ENCODE results near the gene CENPB. TPM values are rescaled to one million over a fixed set of nuclear protein-coding genes. Genes with fewer than 3 reads are reported as not detected.
A peak's percentile ranks its signal among the peaks of the same experiment; 100 is the strongest.
"Not testable (repeated sequence)": the region's sequence is repeated elsewhere in the genome, so short reads cannot be mapped to it uniquely, and the experiment has no call there.

The CENPB gene, protein sequence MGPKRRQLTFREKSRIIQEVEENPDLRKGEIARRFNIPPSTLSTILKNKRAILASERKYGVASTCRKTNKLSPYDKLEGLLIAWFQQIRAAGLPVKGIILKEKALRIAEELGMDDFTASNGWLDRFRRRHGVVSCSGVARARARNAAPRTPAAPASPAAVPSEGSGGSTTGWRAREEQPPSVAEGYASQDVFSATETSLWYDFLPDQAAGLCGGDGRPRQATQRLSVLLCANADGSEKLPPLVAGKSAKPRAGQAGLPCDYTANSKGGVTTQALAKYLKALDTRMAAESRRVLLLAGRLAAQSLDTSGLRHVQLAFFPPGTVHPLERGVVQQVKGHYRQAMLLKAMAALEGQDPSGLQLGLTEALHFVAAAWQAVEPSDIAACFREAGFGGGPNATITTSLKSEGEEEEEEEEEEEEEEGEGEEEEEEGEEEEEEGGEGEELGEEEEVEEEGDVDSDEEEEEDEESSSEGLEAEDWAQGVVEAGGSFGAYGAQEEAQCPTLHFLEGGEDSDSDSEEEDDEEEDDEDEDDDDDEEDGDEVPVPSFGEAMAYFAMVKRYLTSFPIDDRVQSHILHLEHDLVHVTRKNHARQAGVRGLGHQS
- total RNA-seq (2014; rRNA removed; shearing (Covaris generic)): 134 and 153 TPM in 2 replicates
- polyA plus RNA-seq (2016; fragmentation: Nextera tagmentation; extraction: Ambion mirVana): 4.5 and 4.6 TPM in 2 replicates

DNA sequence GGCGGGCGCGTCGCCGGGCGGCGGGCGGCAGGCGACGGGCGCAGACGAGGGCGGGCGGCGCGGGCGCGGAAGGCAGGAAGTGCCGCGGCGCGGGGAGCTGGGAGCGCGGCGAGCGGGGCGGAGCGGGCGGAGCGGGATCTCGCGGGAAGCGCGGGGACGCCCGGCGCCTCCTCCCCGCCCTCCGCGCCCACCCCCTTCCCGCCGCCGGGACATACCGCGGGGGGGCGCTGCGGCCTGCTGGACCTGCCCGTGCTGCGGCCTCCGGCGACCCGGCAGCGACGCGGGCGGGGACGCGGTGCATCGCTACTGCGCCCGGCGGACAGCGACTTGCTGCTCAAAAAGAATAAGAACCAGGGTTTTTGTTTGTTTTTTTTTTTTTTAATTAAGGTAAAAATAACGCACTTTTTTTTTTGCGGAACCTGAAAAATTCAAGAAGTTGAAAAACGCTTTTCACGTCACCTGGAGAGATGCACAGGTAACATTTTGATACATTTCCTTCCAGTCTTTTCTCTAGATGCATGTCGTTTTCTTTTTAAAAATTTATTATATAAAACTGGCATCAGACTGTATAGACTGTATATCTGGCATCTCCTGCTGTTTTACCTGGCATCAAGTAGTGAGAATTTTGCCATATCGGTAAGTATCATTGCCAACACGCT lies at the start of gene CENPB:
TSS of gene CENPB (minus strand) at position 76 of the 659 bp plus-strand sequence. CDS start 257 bp downstream, outside the sequence.
- Histone ChIP-seq H3K36me3 (ENCODE audit: low read depth) (no peaks in the 10 kb centered on the region; the same call in 1 of the 2 replicates), H3K4me3 (peak within 1 kb of the TSS; percentile 83), H3F3A (ENCODE audit: insufficient read depth) (peaks cover 14% of the 10 kb centered on the region), H3K27me3 (replicated peaks; ENCODE audit: insufficient read depth) (no peaks in the 10 kb centered on the region), H3K27ac (peak within 1 kb of the TSS; percentile 54), H3K9ac (peak within 1 kb of the TSS; percentile 75), H3K4me2 (ENCODE audit: unreplicated experiment) (peak within 1 kb of the TSS; percentile 84), H2AFZ (peak within 1 kb of the TSS; percentile 44), H3K79me2 (ENCODE audit: insufficient read depth) (peaks cover 38% of the 10 kb centered on the region), H3K9me2 (ENCODE audit: insufficient read depth) (no peaks in the 10 kb centered on the region), H4K20me1 (ENCODE audit: insufficient read depth) (no peaks in the 10 kb centered on the region; the same call in 1 of the 2 replicates), H3K4me1 (ENCODE audit: insufficient read depth) (peaks cover 18% of the 10 kb centered on the region), H3K9me3 (ENCODE audit: low read depth) (no peaks in the 10 kb centered on the region)
- in situ Hi-C loops (cut with MboI): no loop called here
- WGBS, 2 experiments (ENCODE audit: low coverage in 1 of 2, low lambda C conversion rate in 2 of 2, missing lambda C conversion rate in 2 of 2): 4 to 10% methylated on average over 22 to 52 of the region's 70 CpGs
- DNase-seq: peak; percentile 95
- no peak for TF ChIP-seq EZH2phosphoT487 (IDR thresholded peaks at IDR 0.05; ENCODE audit: insufficient read depth, low read depth)
- no peak for TF ChIP-seq EZH2 (IDR thresholded peaks at IDR 0.05; ENCODE audit: insufficient read depth, poor library complexity, severe bottlenecking)

DNA sequence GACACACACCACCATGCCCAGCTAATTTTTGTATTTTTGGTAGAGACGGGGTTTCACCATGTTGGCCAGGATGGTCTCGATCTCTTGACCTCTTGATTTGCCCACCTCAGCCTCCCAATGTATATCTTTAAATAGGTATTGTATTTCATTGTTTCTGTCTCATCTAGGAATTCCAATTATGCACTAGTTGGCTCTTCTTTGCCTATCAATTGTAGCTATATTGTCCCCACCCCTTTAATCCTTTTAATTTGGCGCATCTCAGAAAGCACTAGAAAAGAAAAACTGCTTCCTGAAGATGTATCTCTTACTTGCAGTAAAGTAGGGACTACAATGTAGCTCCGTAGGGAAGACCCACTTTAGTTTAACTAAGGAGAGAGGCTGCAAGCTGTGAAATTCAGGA lies 49.6 kb upstream of the CENPB start:
- Histone ChIP-seq H3K4me3 (no peak overlapping the region), H3K9me2 (ENCODE audit: insufficient read depth) (no peaks in the 10 kb centered on the region), H4K20me1 (ENCODE audit: insufficient read depth) (no peaks in the 10 kb centered on the region), H3K9ac (no peak overlapping the region), H3K4me2 (ENCODE audit: unreplicated experiment) (no peak overlapping the region), H3F3A (ENCODE audit: insufficient read depth) (no peaks in the 10 kb centered on the region), H2AFZ (no peak overlapping the region), H3K36me3 (ENCODE audit: low read depth) (no peaks in the 10 kb centered on the region), H3K9me3 (ENCODE audit: low read depth) (no peaks in the 10 kb centered on the region), H3K27me3 (replicated peaks; ENCODE audit: insufficient read depth) (no peaks in the 10 kb centered on the region), H3K79me2 (ENCODE audit: insufficient read depth) (no peaks in the 10 kb centered on the region), H3K27ac (no peak overlapping the region), H3K4me1 (ENCODE audit: insufficient read depth) (no peaks in the 10 kb centered on the region)
- TF ChIP-seq EZH2 (IDR thresholded peaks at IDR 0.05; ENCODE audit: insufficient read depth, poor library complexity, severe bottlenecking) (no peak), EZH2phosphoT487 (IDR thresholded peaks at IDR 0.05; ENCODE audit: insufficient read depth, low read depth) (no peak)
- 90 to 93% methylated on average over 4 of the region's 4 CpGs for WGBS, 2 experiments (ENCODE audit: low coverage in 1 of 2, low lambda C conversion rate in 2 of 2, missing lambda C conversion rate in 2 of 2)
- in situ Hi-C loops (cut with MboI): no loop called here
- no peak for DNase-seq

DNA sequence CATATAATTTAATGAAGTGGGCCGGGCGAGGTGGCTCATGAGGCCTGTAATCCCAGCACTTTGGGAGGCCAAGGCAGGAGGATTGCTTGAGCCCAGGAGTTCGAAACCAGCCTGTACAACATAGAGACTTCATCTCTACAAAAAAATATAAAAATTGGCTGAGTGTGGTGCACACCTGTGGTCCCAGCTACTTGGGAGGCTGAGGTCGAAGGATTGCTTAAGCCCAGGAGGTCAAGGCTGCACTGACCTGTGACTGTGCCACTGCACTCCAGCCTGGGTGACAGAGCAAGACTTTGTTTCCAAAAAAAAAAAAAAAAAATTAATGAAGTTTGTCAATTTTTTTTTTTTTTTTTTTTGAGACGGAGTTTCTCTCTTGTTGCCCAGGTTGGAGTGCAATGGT lies 43.4 kb upstream of the CENPB start:
- H3F3A ChIP-seq (ENCODE audit: insufficient read depth); H3K27me3 ChIP-seq (replicated peaks; ENCODE audit: insufficient read depth); in situ Hi-C loops (cut with MboI): not testable (repeated sequence)

DNA sequence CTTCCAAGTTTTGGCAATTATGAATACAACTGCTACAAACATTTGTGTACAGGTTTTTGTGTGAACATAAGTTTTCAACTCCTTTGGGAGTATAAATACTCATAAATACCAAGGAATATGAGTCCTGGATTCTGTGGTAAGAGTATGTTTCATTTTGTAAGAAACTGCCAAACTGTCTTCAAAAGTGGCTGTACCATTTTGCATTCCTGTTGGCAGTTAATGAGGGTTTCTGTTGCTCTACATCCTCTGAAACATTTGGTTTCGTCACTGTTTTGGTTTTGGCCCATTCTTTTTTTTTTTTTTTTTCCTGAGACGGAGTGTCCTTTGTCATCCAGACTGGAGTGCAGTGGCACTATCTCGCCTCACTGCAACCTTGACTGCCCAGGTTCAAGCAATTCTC lies 42.3 kb upstream of the CENPB start:
- DNase-seq: no peak
- WGBS, 2 experiments (ENCODE audit: low coverage in 1 of 2, low lambda C conversion rate in 2 of 2, missing lambda C conversion rate in 2 of 2): 95 to 96% methylated on average over 3 of the region's 3 CpGs
- H3F3A ChIP-seq (ENCODE audit: insufficient read depth): peaks cover 4% of the 10 kb centered on the region; the same call in 1 of the 2 replicates
- no peak overlapping the region for H3K27ac ChIP-seq
- no peak for TF ChIP-seq EZH2phosphoT487 (IDR thresholded peaks at IDR 0.05; ENCODE audit: insufficient read depth, low read depth)
- no peaks in the 10 kb centered on the region for H3K27me3 ChIP-seq (replicated peaks; ENCODE audit: insufficient read depth)
- no peaks in the 10 kb centered on the region for H3K9me3 ChIP-seq (ENCODE audit: low read depth)
- no peak overlapping the region for H3K9ac ChIP-seq
- H3K4me2 ChIP-seq (ENCODE audit: unreplicated experiment): no peak overlapping the region
- in situ Hi-C loops (cut with MboI): no loop called here
- no peaks in the 10 kb centered on the region for H4K20me1 ChIP-seq (ENCODE audit: insufficient read depth)
- H3K36me3 ChIP-seq (ENCODE audit: low read depth): no peaks in the 10 kb centered on the region
- no peak overlapping the region for H3K4me3 ChIP-seq
- no peaks in the 10 kb centered on the region for H3K79me2 ChIP-seq (ENCODE audit: insufficient read depth)
- no peak overlapping the region for H2AFZ ChIP-seq
- H3K9me2 ChIP-seq (ENCODE audit: insufficient read depth): no peaks in the 10 kb centered on the region
- H3K4me1 ChIP-seq (ENCODE audit: insufficient read depth): no peaks in the 10 kb centered on the region

More for the DNA sequence above, 43.4 kb upstream of the CENPB start:
- not testable (repeated sequence) for H3K79me2 ChIP-seq (ENCODE audit: insufficient read depth); H3K9me3 ChIP-seq (ENCODE audit: low read depth); H4K20me1 ChIP-seq (ENCODE audit: insufficient read depth); H3K4me1 ChIP-seq (ENCODE audit: insufficient read depth); H2AFZ ChIP-seq; H3K9ac ChIP-seq; H3K36me3 ChIP-seq (ENCODE audit: low read depth); H3K9me2 ChIP-seq (ENCODE audit: insufficient read depth); DNase-seq; H3K4me2 ChIP-seq (ENCODE audit: unreplicated experiment); H3K4me3 ChIP-seq; H3K27ac ChIP-seq
- 95 to 97% methylated on average over 5 of the region's 5 CpGs for WGBS, 2 experiments (ENCODE audit: low coverage in 1 of 2, low lambda C conversion rate in 2 of 2, missing lambda C conversion rate in 2 of 2)

Measured in GM23248 (cell line).